Effector memory CD4-positive, alpha-beta T cell (primary cell): Measurements from ENCODE around the gene PTPRT.

ENCODE experiments used
- DNase-seq, 3 donors: peaks; one replicate each; pipeline ENCODE4 v3.0.0-alpha.2; 2020
- H3K27ac ChIP-seq: 2 replicates; pipeline ENCODE4 v1.7.0; 2013; ENCODE audit warnings: mild to moderate bottlenecking, low read length, moderate library complexity; ENCODE audit not compliant: insufficient read depth, poor library complexity, severe bottlenecking
- H3K27me3 ChIP-seq: replicated peaks from 2 replicates; pipeline ENCODE4 v1.7.0; 2013; ENCODE audit warnings: mild to moderate bottlenecking, low read length; ENCODE audit not compliant: insufficient read depth, control insufficient read depth, poor library complexity, severe bottlenecking
- H3K36me3 ChIP-seq: 2 replicates; pipeline ENCODE4 v1.7.0; 2013; ENCODE audit warnings: mild to moderate bottlenecking, low read length, moderate library complexity; ENCODE audit not compliant: control insufficient read depth, insufficient read depth
- H3K4me1 ChIP-seq: 2 replicates; pipeline ENCODE4 v1.7.0; 2013; ENCODE audit warnings: low read length, mild to moderate bottlenecking; ENCODE audit not compliant: control insufficient read depth, insufficient read depth, poor library complexity, severe bottlenecking
- H3K4me3 ChIP-seq: 2 replicates; pipeline ENCODE4 v1.7.0; 2013; ENCODE audit warnings: low read length, low read depth, mild to moderate bottlenecking; ENCODE audit not compliant: insufficient read depth, poor library complexity, severe bottlenecking
- H3K9me3 ChIP-seq: 2 replicates; pipeline ENCODE4 v1.7.0; 2013; ENCODE audit warnings: mild to moderate bottlenecking, low read length, moderate library complexity; ENCODE audit not compliant: control insufficient read depth

The PTPRT gene

GRCh38 chr20:43015566-43015965, 174.1 kb downstream of the PTPRT start:
- no peaks in the 10 kb centered on the region for H3K27me3 ChIP-seq
- no peak for DNase-seq
- no peak overlapping the region for H3K27ac ChIP-seq

GRCh38 chr20:43014206-43014605, 175.5 kb downstream of the PTPRT start:
- no peak overlapping the region for H3K4me3 ChIP-seq
- H3K4me1 ChIP-seq, result no peaks in the 10 kb centered on the region
- no peaks in the 10 kb centered on the region for H3K36me3 ChIP-seq
- no peaks in the 10 kb centered on the region for H3K27me3 ChIP-seq
- DNase-seq, result no peak
- H3K27ac ChIP-seq, result no peak overlapping the region
- no peaks in the 10 kb centered on the region for H3K9me3 ChIP-seq

More at GRCh38 chr20:43015566-43015965, 174.1 kb downstream of the PTPRT start:
- no peak overlapping the region for H3K4me3 ChIP-seq
- no peaks in the 10 kb centered on the region for H3K36me3 ChIP-seq
- H3K4me1 ChIP-seq, result no peaks in the 10 kb centered on the region
- no peaks in the 10 kb centered on the region for H3K9me3 ChIP-seq

DNA sequence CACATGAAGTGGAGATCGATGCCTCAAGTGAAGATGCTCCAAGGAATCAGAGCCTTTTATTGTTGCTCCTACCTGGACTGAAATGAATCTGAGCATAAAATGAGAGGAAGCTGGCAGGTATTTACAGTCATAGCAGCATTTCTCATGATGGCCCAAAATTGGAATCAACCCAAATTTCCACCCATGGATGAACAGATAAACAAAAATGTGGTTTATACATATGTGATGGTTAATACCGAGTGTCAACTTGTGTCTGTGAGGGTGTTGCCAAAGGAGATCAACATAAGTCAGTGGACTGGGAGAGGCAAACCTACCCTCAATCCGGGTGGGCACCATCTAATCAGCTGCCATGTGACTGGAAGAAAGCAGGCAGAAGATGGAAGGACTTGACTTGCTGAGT, 178.2 kb downstream of the PTPRT start:
- Histone ChIP-seq H3K27me3 (no peaks in the 10 kb centered on the region), H3K9me3 (no peaks in the 10 kb centered on the region)

DNA sequence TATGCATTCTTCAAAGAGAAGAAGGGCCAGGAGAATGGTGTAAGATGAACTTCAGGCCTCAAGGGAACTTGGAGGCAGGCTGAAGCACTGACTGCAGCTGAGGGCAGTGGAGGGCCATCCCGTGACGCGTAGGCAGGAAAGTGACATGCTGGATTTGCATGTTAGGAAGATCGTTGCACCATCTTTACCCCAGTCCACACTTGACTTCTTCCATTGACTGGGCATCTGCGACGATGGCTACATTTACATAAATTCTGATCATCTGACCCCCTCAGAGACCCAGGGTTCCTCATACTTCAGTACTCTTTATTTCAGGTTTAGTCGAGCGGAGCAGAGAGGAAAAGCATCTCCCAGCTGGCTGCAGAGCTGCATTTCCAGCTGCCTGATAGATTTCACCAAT, 180.2 kb downstream of the PTPRT start:
- no peaks in the 10 kb centered on the region for H3K9me3 ChIP-seq

More for the DNA sequence above, 178.2 kb downstream of the PTPRT start:
- Histone ChIP-seq H3K4me1 (no peaks in the 10 kb centered on the region), H3K36me3 (no peaks in the 10 kb centered on the region), H3K4me3 (no peak overlapping the region), H3K27ac (no peak overlapping the region)
- DNase-seq, result no peak

DNA sequence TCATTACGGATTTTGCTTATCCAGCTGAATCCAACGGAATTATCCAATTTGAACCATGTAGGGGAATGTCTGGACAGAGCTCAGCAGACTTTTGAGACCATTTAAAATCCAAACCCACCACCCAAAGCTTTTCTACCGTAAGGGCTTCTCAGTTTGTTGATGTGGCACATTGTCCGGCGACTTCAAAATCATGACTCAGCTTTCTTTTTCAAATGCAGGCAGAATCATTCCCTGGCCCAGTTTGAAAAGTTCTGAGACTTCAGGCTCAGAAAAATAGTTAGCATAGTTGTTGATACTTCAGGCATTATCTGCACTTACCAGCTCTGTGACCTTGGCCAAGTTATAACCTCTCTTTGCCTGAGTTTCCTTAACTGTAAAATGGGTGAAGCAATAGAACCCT, 182.2 kb downstream of the PTPRT start:
- no peak overlapping the region for H3K27ac ChIP-seq
- H3K27me3 ChIP-seq, result no peaks in the 10 kb centered on the region

More for the DNA sequence above, 180.2 kb downstream of the PTPRT start:
- H3K4me3 ChIP-seq, result no peak overlapping the region
- no peaks in the 10 kb centered on the region for H3K4me1 ChIP-seq
- no peak overlapping the region for H3K27ac ChIP-seq
- H3K36me3 ChIP-seq, result no peaks in the 10 kb centered on the region
- no peak for DNase-seq
- no peaks in the 10 kb centered on the region for H3K27me3 ChIP-seq

DNA sequence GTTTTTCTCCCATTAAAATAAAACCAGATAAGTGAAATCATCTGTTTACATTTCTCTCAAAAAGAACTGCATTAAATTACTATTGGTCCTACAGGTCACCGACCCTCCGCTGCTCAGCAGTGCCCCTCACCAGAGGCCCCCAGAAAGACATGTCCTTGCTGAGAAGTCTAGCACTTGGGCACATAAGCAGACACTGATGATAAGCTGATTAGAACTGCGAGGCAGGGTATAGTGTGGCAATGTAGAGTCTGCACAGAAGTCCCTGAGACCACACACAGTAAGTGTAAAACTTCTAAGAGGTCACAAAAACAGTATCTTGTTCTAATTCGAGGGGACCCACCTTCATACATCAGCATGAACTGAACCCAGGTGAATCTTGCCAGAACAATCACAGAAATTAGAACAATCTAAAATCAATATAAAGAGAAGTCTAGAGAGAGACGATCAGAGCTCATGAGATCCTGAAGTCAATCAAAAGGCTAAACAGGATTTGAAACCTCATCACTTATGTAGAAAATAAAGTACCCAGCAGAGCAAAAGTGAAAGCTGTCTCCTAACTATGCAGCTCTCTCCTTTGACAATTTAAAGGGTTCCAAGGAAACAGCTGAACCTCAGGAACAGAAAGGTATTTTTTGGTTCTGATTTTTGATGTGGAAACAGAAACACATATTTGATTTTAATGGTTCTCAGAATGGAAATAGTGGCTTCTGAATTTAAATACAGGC, 182.9 kb downstream of the PTPRT start:
- Histone ChIP-seq H3K27me3 (no peaks in the 10 kb centered on the region), H3K9me3 (no peaks in the 10 kb centered on the region), H3K4me3 (no peak overlapping the region), H3K4me1 (no peaks in the 10 kb centered on the region), H3K36me3 (no peaks in the 10 kb centered on the region), H3K27ac (no peak overlapping the region)
- no peak for DNase-seq

More for the DNA sequence above, 182.2 kb downstream of the PTPRT start:
- Histone ChIP-seq H3K4me3 (no peak overlapping the region), H3K9me3 (no peaks in the 10 kb centered on the region), H3K4me1 (no peaks in the 10 kb centered on the region), H3K36me3 (no peaks in the 10 kb centered on the region)
- DNase-seq, result no peak

DNA sequence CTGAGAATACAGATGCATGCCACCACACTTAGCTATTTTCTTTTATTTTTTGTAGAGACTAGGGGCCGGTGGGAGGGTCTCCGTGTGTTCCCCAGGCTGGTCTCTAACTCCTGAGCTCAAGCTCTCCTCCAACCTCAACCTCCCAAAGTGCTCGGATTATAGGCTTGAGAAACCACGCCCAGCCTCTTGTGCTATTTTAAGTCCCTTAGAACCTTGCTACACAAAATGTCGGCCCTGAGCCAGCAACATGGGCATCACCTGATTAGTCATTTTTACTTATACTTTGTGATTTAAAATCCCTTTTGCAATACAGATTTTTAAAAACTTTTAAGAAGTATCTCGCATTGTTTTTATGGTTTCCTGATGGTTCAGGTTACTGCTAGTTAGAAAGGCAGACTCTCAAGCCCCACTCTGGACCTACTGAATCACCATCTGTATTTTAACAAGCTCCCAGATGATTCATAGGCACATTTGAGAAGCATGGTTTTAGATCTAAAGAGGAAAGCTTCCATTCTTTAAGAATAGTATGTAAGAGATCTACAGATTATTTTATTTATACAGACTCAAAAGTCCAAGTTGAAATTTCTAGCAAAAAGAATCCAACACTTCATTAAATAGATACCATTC, 186.3 kb downstream of the PTPRT start:
- H3K9me3 ChIP-seq, result no peaks in the 10 kb centered on the region
- no peak for DNase-seq
- H3K27me3 ChIP-seq, result no peaks in the 10 kb centered on the region
- no peaks in the 10 kb centered on the region for H3K36me3 ChIP-seq
- H3K27ac ChIP-seq, result no peak overlapping the region
- no peak overlapping the region for H3K4me3 ChIP-seq
- no peaks in the 10 kb centered on the region for H3K4me1 ChIP-seq

GRCh38 chr20:42996141-42996540, 193.6 kb downstream of the PTPRT start:
- Histone ChIP-seq H3K27ac (no peak overlapping the region), H3K4me3 (no peak overlapping the region), H3K4me1 (no peaks in the 10 kb centered on the region), H3K36me3 (no peaks in the 10 kb centered on the region), H3K9me3 (no peaks in the 10 kb centered on the region), H3K27me3 (no peaks in the 10 kb centered on the region)
- no peak for DNase-seq

- Histone ChIP-seq H3K27me3 (no peaks in the 10 kb centered on the region), H3K4me3 (no peak overlapping the region), H3K36me3 (no peaks in the 10 kb centered on the region), H3K27ac (no peak overlapping the region), H3K4me1 (no peaks in the 10 kb centered on the region), H3K9me3 (no peaks in the 10 kb centered on the region)
- no peak for DNase-seq
Observed at GRCh38 chr20:42988319-42988718, 201.4 kb downstream of the PTPRT start.

DNA sequence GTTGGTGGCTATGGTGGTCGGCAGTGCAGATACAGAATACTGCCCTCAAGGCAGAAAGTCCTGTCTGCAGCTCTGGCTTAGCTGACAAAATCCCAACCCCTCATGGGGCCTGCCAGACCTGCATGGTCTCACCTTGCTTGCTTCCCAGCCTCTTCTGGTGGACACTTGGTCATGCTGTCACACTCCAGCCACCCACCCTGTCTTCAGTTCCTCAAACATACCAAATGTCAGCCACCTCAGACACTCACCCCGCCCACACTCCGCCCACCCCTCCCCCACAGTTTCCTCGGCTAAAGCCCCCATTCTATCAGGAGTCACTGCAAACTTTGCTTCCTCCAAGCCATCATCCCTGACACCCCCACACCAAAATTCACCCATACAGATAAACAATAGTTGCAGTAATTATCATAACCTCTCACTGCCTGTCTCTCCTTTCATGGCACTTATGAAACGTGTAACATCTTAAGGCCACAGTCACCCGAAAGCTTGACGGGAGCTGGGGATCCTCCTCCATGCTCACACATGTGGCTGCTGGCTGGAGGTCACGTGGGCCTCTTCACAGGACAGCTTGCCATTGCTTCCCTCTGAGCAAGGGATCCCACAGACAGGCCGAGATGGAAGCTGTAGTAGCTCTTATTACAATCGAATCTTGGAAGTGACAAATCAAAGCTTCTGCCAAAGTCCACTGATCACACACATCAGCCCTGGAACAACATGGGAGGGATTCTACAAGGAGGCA, 202.2 kb downstream of the PTPRT start:
- no peak overlapping the region for H3K4me3 ChIP-seq
- no peak for DNase-seq
- no peaks in the 10 kb centered on the region for H3K27me3 ChIP-seq
- no peaks in the 10 kb centered on the region for H3K9me3 ChIP-seq
- no peaks in the 10 kb centered on the region for H3K4me1 ChIP-seq
- no peaks in the 10 kb centered on the region for H3K36me3 ChIP-seq
- no peak overlapping the region for H3K27ac ChIP-seq
